GM12873 (cell line): ENCODE measurements around the gene IBTK.

ENCODE experiments used
- CTCF ChIP-seq: IDR thresholded peaks from 2 replicates; pipeline ENCODE4 v1.5.1; 2012; ENCODE audit warnings: low read depth, mild to moderate bottlenecking, moderate library complexity, low read length, control low read depth; ENCODE audit not compliant: insufficient read depth; ENCODE audit errors: missing control alignments

Gene IBTK

DNA sequence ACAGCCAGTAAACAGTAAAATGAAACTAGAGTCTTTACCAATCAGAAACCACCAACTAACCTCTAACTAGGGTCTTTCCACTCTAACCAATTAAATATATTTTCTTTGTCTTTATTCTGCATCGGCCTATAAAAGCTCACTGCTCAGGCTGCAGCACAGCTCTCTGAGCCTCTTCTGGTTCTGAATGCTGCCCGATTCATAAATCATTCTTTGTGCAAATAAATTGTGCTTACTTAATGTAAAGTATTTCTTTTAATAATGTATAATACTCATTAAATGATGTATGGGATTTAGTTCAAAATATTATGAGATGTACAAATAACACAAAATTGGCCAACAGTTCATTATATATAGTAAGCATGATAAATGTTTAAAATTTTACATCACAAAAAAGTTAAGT, 7.9 kb downstream of the IBTK start:
- TF ChIP-seq CTCF, result no peak

DNA sequence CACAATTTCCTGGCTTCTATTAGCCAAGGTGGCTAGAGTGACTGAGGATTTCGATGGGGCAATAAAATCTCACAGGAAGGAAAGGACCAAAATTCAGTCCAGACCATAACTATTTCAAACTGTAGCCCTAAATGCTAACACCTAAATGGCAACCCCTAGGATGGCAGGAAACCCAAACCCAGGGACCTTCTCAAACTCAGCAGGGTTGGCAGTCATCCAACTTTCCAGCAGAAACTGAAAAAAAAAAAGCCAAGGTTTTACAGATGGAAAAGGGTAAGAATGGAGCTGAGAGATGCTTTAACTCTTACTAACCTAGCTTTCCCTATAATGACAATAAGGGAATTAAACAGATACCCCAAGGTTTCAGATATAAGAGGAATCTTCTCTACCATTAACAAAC, 10.5 kb downstream of the IBTK start:
- no peak for TF ChIP-seq CTCF

DNA sequence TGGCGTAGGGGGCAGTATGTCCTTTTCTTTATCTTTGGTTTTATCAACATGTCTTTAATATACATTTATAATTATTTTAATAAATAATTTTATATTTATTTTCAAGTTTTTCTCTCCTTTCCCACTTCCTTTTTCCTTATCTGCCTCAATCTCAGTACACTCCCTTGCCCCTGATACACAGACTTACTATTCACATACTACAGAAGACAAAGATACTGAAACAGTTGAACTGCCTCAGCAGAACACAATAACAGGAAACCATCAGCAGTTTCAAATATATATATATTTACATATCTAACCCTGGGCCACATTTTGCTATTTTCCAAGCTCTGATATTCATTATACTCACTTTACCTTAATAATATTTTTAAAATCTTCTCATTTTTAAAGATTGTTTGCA, 19.8 kb downstream of the IBTK start:
- TF ChIP-seq CTCF, result no peak

DNA sequence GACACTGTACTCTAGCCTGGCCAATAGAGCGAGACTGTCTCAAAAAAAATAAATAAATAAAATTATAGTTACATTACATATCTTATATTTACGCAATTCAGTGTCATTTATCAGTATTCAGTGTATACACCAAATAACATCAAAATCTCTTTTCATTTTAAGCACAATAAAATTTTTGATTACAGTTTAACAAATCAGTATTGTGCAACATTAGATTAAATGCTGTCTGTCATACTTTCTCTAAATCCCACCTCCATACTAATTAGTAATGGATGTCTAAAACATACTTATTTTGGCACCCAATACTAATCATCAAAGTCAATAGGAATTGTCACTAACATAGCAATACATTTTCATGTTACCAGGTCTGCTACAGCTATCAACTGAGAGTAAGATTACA, 27.4 kb downstream of the IBTK start:
- TF ChIP-seq CTCF, result no peak

- no peak for TF ChIP-seq CTCF
Measured at GRCh38 chr6:82217018-82217586, 30.4 kb downstream of the IBTK start.

DNA sequence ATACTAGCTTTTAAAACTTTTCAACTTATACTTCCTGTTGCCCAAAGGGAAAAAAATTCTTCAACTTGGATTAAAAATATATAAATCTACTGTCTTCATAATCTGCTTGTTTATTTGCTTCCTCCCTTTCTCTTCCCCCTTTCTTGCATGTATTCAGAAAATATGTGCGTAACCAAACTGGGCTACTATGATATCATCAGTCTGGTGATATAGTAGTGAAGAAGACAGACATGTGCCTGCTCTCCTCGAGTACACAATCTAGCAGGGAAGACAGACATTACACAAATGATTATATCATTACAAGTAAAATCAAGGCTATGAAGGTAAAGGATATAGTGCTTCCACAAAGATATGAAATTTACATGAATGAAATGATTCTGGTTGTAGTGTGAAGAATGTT, 31.0 kb downstream of the IBTK start:
- no peak for TF ChIP-seq CTCF

DNA sequence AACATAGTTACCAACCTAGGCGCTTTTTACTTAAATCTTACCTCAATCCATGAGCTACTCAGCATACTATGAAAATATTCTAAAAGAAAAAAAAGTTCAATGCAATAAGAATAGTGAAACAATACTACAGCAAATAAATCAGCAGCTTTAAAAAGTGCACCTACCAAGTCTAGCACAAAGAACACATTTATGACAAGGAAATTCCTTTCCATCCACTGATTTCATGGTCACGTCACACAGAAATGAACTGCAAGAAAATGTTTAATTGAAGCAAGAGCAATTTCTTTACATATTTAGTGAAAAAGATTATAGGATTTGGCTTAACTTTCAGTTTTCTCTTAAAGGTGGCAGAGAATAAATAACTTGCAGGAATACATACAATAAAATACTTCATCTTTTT, 36.2 kb downstream of the IBTK start:
- TF ChIP-seq CTCF, result no peak
